SK-N-SH treated with all-trans-retinoic acid at 6 μM for 48 hours (cell line): Measurements from ENCODE around the gene STAC3.
A peak's percentile ranks its signal among the peaks of the same experiment; 100 is the strongest.
"Not testable (repeated sequence)": the region's sequence is repeated elsewhere in the genome, so short reads cannot be mapped to it uniquely, and the experiment has no call there.

Experiments
- ATAC-seq: fragments of 200-7000 bp; cut with Tn5 transposase; 3 replicates; pipeline ENCODE4 v1.9.1; 2020; ENCODE audit warnings: mild to moderate bottlenecking, moderate library complexity
- BACH2 ChIP-seq: fragments of 250-450 bp; sonication (Bioruptor Pico); IDR thresholded peaks from 2 replicates; pipeline ENCODE4 v1.9.0; 2021; ENCODE audit warnings: mild to moderate bottlenecking, borderline replicate concordance
- CREB5 ChIP-seq: fragments of 250-450 bp; sonication (Bioruptor Pico); IDR thresholded peaks from 2 replicates; pipeline ENCODE4 v1.5.1; 2020; ENCODE audit warnings: low read depth, mild to moderate bottlenecking, moderate library complexity
- CSDC2 ChIP-seq: fragments of 250-450 bp; sonication (Bioruptor Pico); IDR thresholded peaks from 2 replicates; pipeline ENCODE4 v1.5.0; 2020; ENCODE audit warnings: mild to moderate bottlenecking, moderate library complexity
- CSRNP3 ChIP-seq: fragments of 250-450 bp; sonication (Bioruptor Pico); IDR thresholded peaks from 2 replicates; pipeline ENCODE4 v1.5.1; 2021; ENCODE audit warnings: mild to moderate bottlenecking, moderate library complexity
- ESRRG ChIP-seq: fragments of 250-450 bp; sonication (Bioruptor Pico); IDR thresholded peaks from 2 replicates; pipeline ENCODE4 v1.6.1; 2021; ENCODE audit warnings: mild to moderate bottlenecking
- GLIS3 ChIP-seq: fragments of 250-450 bp; sonication (Bioruptor Pico); IDR thresholded peaks from 2 replicates; pipeline ENCODE4 v1.5.0; 2020; ENCODE audit warnings: mild to moderate bottlenecking, moderate library complexity
- ISL1 ChIP-seq: fragments of 250-450 bp; sonication (Bioruptor Pico); IDR thresholded peaks from 2 replicates; pipeline ENCODE4 v2.1.2; 2022; ENCODE audit warnings: mild to moderate bottlenecking, moderate library complexity
- PATZ1 ChIP-seq: fragments of 250-450 bp; sonication (Bioruptor Pico); IDR thresholded peaks from 2 replicates; pipeline ENCODE4 v1.8.0; 2020; ENCODE audit warnings: mild to moderate bottlenecking, moderate library complexity, borderline replicate concordance
- PPARA ChIP-seq: fragments of 250-450 bp; sonication (Bioruptor Pico); IDR thresholded peaks from 2 replicates; pipeline ENCODE4 v1.5.0; 2020; ENCODE audit warnings: mild to moderate bottlenecking, borderline replicate concordance
- RARB ChIP-seq: fragments of 250-450 bp; sonication (Bioruptor Pico); IDR thresholded peaks from 2 replicates; pipeline ENCODE4 v1.8.0; 2021; ENCODE audit warnings: mild to moderate bottlenecking, moderate library complexity
- ZC3H10 ChIP-seq: fragments of 250-450 bp; sonication (Bioruptor Pico); IDR thresholded peaks from 2 replicates; pipeline ENCODE4 v1.5.1; 2021; ENCODE audit warnings: mild to moderate bottlenecking, moderate library complexity
- ZFP3 ChIP-seq: fragments of 250-450 bp; sonication (Bioruptor Pico); IDR thresholded peaks from 2 replicates; pipeline ENCODE4 v1.5.0; 2020; ENCODE audit warnings: mild to moderate bottlenecking, moderate library complexity
- ZNF565 ChIP-seq: fragments of 450-650 bp; formaldehyde crosslinking; conservative IDR thresholded peaks from 2 replicates; pipeline ENCODE4 v1.5.0; 2020; ENCODE audit warnings: low read depth, mild to moderate bottlenecking, moderate library complexity
- ZNF70 ChIP-seq: fragments of 450-650 bp; formaldehyde crosslinking; IDR thresholded peaks from 2 replicates; pipeline ENCODE4 v1.5.0; 2020; ENCODE audit warnings: mild to moderate bottlenecking, moderate library complexity
- ZNF8 ChIP-seq: fragments of 450-650 bp; formaldehyde crosslinking; IDR thresholded peaks from 2 replicates; pipeline ENCODE4 v1.5.0; 2020; ENCODE audit warnings: mild to moderate bottlenecking, moderate library complexity
- TF ChIP-seq, protein P1 (sequence below): fragments of 250-450 bp; sonication (Bioruptor Pico); IDR thresholded peaks from 2 replicates; pipeline ENCODE4 v1.5.0; 2020; ENCODE audit warnings: mild to moderate bottlenecking, moderate library complexity
- TF ChIP-seq, protein P2 (sequence below): fragments of 250-450 bp; sonication (Bioruptor Pico); IDR thresholded peaks from 2 replicates; pipeline ENCODE4 v1.8.0; 2021; ENCODE audit warnings: low read depth, mild to moderate bottlenecking, moderate library complexity, borderline replicate concordance

STAC3 gene

DNA sequence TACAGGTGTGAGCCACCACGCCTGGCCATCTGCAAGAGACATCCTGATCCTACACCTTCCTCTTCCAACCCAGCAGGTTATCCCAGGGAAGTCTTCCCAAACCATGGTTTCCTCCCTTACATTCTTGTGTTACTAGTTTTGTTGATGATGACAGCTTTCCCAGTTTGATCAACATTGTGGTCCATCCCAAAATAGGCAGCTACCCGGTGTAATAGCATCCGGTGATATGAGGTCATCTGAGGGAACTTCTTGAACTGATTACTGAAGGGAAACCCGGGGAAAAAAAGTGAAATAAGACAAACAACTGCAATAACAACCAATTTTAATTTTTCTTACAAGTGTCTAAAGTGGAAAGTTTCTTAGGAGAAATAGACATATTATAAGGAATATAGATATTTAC lies 45.3 kb upstream of the STAC3 start (continued):
- TF ChIP-seq, protein P1, sequence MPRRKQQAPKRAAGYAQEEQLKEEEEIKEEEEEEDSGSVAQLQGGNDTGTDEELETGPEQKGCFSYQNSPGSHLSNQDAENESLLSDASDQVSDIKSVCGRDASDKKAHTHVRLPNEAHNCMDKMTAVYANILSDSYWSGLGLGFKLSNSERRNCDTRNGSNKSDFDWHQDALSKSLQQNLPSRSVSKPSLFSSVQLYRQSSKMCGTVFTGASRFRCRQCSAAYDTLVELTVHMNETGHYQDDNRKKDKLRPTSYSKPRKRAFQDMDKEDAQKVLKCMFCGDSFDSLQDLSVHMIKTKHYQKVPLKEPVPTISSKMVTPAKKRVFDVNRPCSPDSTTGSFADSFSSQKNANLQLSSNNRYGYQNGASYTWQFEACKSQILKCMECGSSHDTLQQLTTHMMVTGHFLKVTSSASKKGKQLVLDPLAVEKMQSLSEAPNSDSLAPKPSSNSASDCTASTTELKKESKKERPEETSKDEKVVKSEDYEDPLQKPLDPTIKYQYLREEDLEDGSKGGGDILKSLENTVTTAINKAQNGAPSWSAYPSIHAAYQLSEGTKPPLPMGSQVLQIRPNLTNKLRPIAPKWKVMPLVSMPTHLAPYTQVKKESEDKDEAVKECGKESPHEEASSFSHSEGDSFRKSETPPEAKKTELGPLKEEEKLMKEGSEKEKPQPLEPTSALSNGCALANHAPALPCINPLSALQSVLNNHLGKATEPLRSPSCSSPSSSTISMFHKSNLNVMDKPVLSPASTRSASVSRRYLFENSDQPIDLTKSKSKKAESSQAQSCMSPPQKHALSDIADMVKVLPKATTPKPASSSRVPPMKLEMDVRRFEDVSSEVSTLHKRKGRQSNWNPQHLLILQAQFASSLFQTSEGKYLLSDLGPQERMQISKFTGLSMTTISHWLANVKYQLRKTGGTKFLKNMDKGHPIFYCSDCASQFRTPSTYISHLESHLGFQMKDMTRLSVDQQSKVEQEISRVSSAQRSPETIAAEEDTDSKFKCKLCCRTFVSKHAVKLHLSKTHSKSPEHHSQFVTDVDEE (CRISPR knock-in tag): no peak

DNA sequence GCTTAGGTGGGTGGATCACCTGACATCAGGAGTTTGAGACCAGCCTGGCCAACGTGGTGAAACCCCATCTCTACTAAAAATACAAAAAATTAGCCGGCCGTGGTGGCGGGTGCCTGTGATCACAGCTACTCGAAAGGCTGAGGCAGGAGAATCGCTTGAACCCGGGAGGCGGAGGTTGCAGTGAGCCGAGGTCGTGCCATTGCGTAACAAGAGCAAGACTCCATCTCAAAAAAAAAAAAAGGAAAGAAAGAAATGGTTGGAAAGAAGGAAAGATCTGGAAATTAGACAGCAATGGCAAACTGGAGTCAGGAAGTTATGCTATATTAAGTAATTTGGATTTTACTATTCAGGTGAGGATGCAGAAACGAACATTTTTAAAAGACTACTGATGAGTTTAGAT lies 31.1 kb upstream of the STAC3 start:
- not testable (repeated sequence) for ATAC-seq

- TF ChIP-seq BACH2 (no peak), GLIS3 (no peak), ESRRG (no peak), ISL1 (CRISPR knock-in tag) (no peak), ZNF565 (CRISPR knock-in tag) (no peak), ZFP3 (CRISPR knock-in tag) (no peak), PATZ1 (CRISPR knock-in tag) (no peak), ZNF70 (CRISPR knock-in tag) (no peak), RARB (no peak), CSDC2 (CRISPR knock-in tag) (no peak), CREB5 (no peak), CSRNP3 (CRISPR knock-in tag) (no peak), ZC3H10 (CRISPR knock-in tag) (no peak), PPARA (CRISPR knock-in tag) (no peak), ZNF8 (CRISPR knock-in tag) (no peak)
- TF ChIP-seq, protein P2, sequence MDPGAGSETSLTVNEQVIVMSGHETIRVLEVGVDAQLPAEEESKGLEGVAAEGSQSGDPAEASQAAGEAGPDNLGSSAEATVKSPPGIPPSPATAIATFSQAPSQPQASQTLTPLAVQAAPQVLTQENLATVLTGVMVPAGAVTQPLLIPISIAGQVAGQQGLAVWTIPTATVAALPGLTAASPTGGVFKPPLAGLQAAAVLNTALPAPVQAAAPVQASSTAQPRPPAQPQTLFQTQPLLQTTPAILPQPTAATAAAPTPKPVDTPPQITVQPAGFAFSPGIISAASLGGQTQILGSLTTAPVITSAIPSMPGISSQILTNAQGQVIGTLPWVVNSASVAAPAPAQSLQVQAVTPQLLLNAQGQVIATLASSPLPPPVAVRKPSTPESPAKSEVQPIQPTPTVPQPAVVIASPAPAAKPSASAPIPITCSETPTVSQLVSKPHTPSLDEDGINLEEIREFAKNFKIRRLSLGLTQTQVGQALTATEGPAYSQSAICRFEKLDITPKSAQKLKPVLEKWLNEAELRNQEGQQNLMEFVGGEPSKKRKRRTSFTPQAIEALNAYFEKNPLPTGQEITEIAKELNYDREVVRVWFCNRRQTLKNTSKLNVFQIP: no peak
- TF ChIP-seq, protein P1 (CRISPR knock-in tag): no peak
- peak; percentile 95 for ATAC-seq
These were observed 29.4 kb upstream of the STAC3 start for GRCh38 chr12:57280211-57281062.
